Erythroblast (primary cell): ENCODE results near the gene SLC11A1.

Experiments
- DNase-seq, 2 experiments: peaks; one replicate each; lab custom pipeline; 2025; lab: John Stamatoyannopoulos, UW
- GATA1 ChIP-seq: IDR thresholded peaks from 2 replicates; pipeline ENCODE4 v1.6.1; 2011; ENCODE audit warnings: low read depth, mild to moderate bottlenecking, control low read depth, low read length, moderate library complexity
- POLR2A ChIP-seq: IDR thresholded peaks from 2 replicates; pipeline ENCODE4 v1.6.1; 2011; ENCODE audit warnings: mild to moderate bottlenecking, low read length

Gene SLC11A1

GRCh38 chr2:218375212-218375611 is 6.9 kb upstream of the SLC11A1 start:
- no peak for TF ChIP-seq POLR2A
- TF ChIP-seq GATA1, result no peak
- DNase-seq, result no peak

- no peak for TF ChIP-seq GATA1
- TF ChIP-seq POLR2A, result no peak
These were observed 4.0 kb upstream of the SLC11A1 start for GRCh38 chr2:218378053-218378452.

GRCh38 chr2:218382785-218383184 is 712 bp downstream of the SLC11A1 start:
- no peak for DNase-seq
- TF ChIP-seq POLR2A, result no peak
- no peak for TF ChIP-seq GATA1

More at GRCh38 chr2:218378053-218378452, 4.0 kb upstream of the SLC11A1 start:
- DNase-seq, result no peak

- DNase-seq, result no peak
- TF ChIP-seq POLR2A (no peak), GATA1 (no peak)
These were observed 1.9 kb downstream of the SLC11A1 start for GRCh38 chr2:218383892-218384519.

GRCh38 chr2:218384975-218385374 is 2.9 kb downstream of the SLC11A1 start:
- TF ChIP-seq GATA1 (no peak), POLR2A (no peak)
- no peak for DNase-seq

GRCh38 chr2:218386505-218387368 is 4.7 kb downstream of the SLC11A1 start:
- DNase-seq, result no peak
- TF ChIP-seq GATA1 (no peak), POLR2A (no peak)

- TF ChIP-seq POLR2A (no peak), GATA1 (no peak)
- peak; percentile 41 to 64 for DNase-seq
These were observed 5.5 kb downstream of the SLC11A1 start for GRCh38 chr2:218387369-218388194.

- no peak for TF ChIP-seq POLR2A
- TF ChIP-seq GATA1, result no peak
- DNase-seq, result no peak
These were observed 7.5 kb downstream of the SLC11A1 start for GRCh38 chr2:218389333-218390150.

GRCh38 chr2:218391202-218391601 is 9.1 kb downstream of the SLC11A1 start:
- no peak for TF ChIP-seq POLR2A
- no peak for DNase-seq

GRCh38 chr2:218392459-218392858 is 10.4 kb downstream of the SLC11A1 start:
- no peak for DNase-seq
- TF ChIP-seq POLR2A (no peak), GATA1 (no peak)

GRCh38 chr2:218392891-218393462 is 10.9 kb downstream of the SLC11A1 start:
- no peak for DNase-seq
- TF ChIP-seq POLR2A (no peak), GATA1 (no peak)

- DNase-seq, result peak; percentile 74 to 76
- TF ChIP-seq POLR2A (peak; percentile 72), GATA1 (no peak)
These were observed 11.7 kb downstream of the SLC11A1 start for GRCh38 chr2:218393750-218394290.
